Fibroblast of skin of scalp (primary cell): ENCODE measurements around the gene RPS16.

ENCODE experiments used
- DNase-seq: peaks from one replicate; pipeline ENCODE4 v3.0.0-alpha.2; 2013

Gene RPS16

GRCh38 chr19:39406656-39407409 is 28.9 kb downstream of the RPS16 start, which contains the start of gene ZFP36:
Gene ZFP36, plus strand, starts transcription at chr19:39406847. Its CDS starts 58 bp downstream, at chr19:39406905.
- peak; percentile 84 for DNase-seq

GRCh38 chr19:39405958-39406655 is 29.6 kb downstream of the RPS16 start:
- no peak for DNase-seq

- no peak for DNase-seq
Observed at GRCh38 chr19:39405261-39405957, 30.3 kb downstream of the RPS16 start.

GRCh38 chr19:39403331-39404312 is 32.1 kb downstream of the RPS16 start:
- peak; percentile 100 for DNase-seq

- peak; percentile 92 for DNase-seq
Observed at GRCh38 chr19:39402346-39403300, 33.1 kb downstream of the RPS16 start.

- DNase-seq, result peak; percentile 45
Observed at GRCh38 chr19:39401549-39402345, 34.0 kb downstream of the RPS16 start.

GRCh38 chr19:39401070-39401548 is 34.6 kb downstream of the RPS16 start:
- DNase-seq, result no peak

GRCh38 chr19:39400061-39400460 is 35.7 kb downstream of the RPS16 start:
- no peak for DNase-seq

GRCh38 chr19:39399668-39400050 is 36.1 kb downstream of the RPS16 start:
- no peak for DNase-seq

- DNase-seq, result peak; percentile 73
Observed at GRCh38 chr19:39398297-39398864, 37.4 kb downstream of the RPS16 start.

- DNase-seq, result peak; percentile 84
Observed at GRCh38 chr19:39397360-39398296, 38.1 kb downstream of the RPS16 start.

- DNase-seq, result peak; percentile 100
Observed at GRCh38 chr19:39390751-39391437, 44.9 kb downstream of the RPS16 start, which contains the start of the genes MED29 and PAF1. Gene MED29, plus strand, starts transcription at chr19:39391378. Its CDS starts 45 bp downstream, at chr19:39391423. Gene PAF1, minus strand, starts transcription at chr19:39391106. Its CDS starts 242 bp downstream, at chr19:39390864.

GRCh38 chr19:39390451-39390750 is 45.3 kb downstream of the RPS16 start:
- DNase-seq, result no peak

GRCh38 chr19:39389631-39390414 is 45.9 kb downstream of the RPS16 start:
- no peak for DNase-seq

GRCh38 chr19:39388657-39389056 is 47.1 kb downstream of the RPS16 start:
- DNase-seq, result no peak

- DNase-seq, result no peak
Observed at GRCh38 chr19:39386557-39386956, 49.2 kb downstream of the RPS16 start.
